Measurements from ENCODE around the gene PAK1IP1. TPM values are rescaled to one million over a fixed set of nuclear protein-coding genes. Genes with fewer than 3 reads are reported as not detected.

Gene PAK1IP1
- total and polyA plus RNA-seq, 2 donors (not counting 3 experiments of a cell fraction or from before 2014, with no cell fraction given): 10.6 to 20.6 TPM

GRCh38 chr6:10682355-10682988 lies 12.3 kb upstream of the PAK1IP1 start:
- no peaks in the 10 kb centered on the region for H3K9me1 ChIP-seq (replicated peaks; ENCODE audit: control insufficient read depth, extremely low read depth, insufficient read depth, low read length)
- intact Hi-C loops (cut with micrococcal nuclease) (no loop called here), dilution Hi-C loops (cut with MboI; ENCODE audit: extremely low pct_ligation_motif_present, low sequenced_read_pairs) (no loop called here)
- H3K27ac ChIP-seq (ENCODE audit: insufficient read depth, low read depth, low read length): no peak overlapping the region
- H2AFZ ChIP-seq (ENCODE audit: low read depth, low read length): no peak overlapping the region
- FAIRE-seq (no peak), DNase-seq (ENCODE audit: low read depth, low spot score) (no peak)
- no peak overlapping the region for H3K9ac ChIP-seq (replicated peaks; ENCODE audit: extremely low read depth, insufficient read depth, low read length)
- H3K9me3 ChIP-seq (replicated peaks; ENCODE audit: control insufficient read depth, insufficient read depth, low read length): no peaks in the 10 kb centered on the region
- H4K20me1 ChIP-seq (replicated peaks; ENCODE audit: control insufficient read depth, extremely low read depth, insufficient read depth, low read length): no peaks in the 10 kb centered on the region
- H3K27me3 ChIP-seq (ENCODE audit: control insufficient read depth in 2 of 2, insufficient read depth in 2 of 2, low read length in 2 of 2): peaks cover 6 to 16% of the 10 kb centered on the region in 2 experiments
- no peak overlapping the region for H3K4me3 ChIP-seq (replicated peaks in 1 of 3; ENCODE audit: insufficient read depth in 1 of 3, low read depth in 1 of 3, low read length in 3 of 3)
- no peak for TF ChIP-seq MAX (IDR thresholded peaks at IDR 0.05; ENCODE audit: insufficient read depth, insufficient read length)
- no peak for TF ChIP-seq POLR2AphosphoS5 (IDR thresholded peaks at IDR 0.05; ENCODE audit: insufficient read depth, low read depth, low read length)
- no peak for TF ChIP-seq CTCF (IDR thresholded peaks at IDR 0.05; ENCODE audit: extremely low read depth in 1 of 2, insufficient read depth in 1 of 2, low read depth in 1 of 2, low read length in 2 of 2)
- TF ChIP-seq JUN (IDR thresholded peaks at IDR 0.05; ENCODE audit: borderline replicate concordance, insufficient read depth, insufficient read length, low read depth): no peak
- TF ChIP-seq FOS (IDR thresholded peaks at IDR 0.05; ENCODE audit: borderline replicate concordance, insufficient read depth, low read length): no peak
- TF ChIP-seq EZH2 (IDR thresholded peaks at IDR 0.05; ENCODE audit: borderline replicate concordance, low read depth, low read length, severe bottlenecking): no peak
- TF ChIP-seq GATA2 (IDR thresholded peaks at IDR 0.05; ENCODE audit: insufficient read depth, insufficient read length, low read depth, low read length): no peak
- TF ChIP-seq MYC (IDR thresholded peaks at IDR 0.05; ENCODE audit: low read depth, low read length): no peak
- TF ChIP-seq POLR2A (IDR thresholded peaks at IDR 0.05; ENCODE audit: low read depth, low read length): no peak
- ChIA-PET CTCF (interaction anchor here (0.9 kb wide), 1 partner anchor 120 kb away, joined by 3 read pairs; no protein-coding TSS in a partner anchor), POLR2A (no interaction called here)
- no peak overlapping the region for H3K4me2 ChIP-seq (ENCODE audit: insufficient read depth, low read length)
- H3K36me3 ChIP-seq (ENCODE audit: control insufficient read depth in 2 of 2, extremely low read depth in 1 of 2, insufficient read depth in 2 of 2, low read length in 2 of 2): no peaks in the 10 kb centered on the region
- BruUV-seq (replicated peaks): no TSS peak
- H3K79me2 ChIP-seq (ENCODE audit: control insufficient read depth, insufficient read depth, low read length): no peaks in the 10 kb centered on the region
- H3K4me1 ChIP-seq (ENCODE audit: control insufficient read depth, extremely low read depth, insufficient read depth, low read length): no peaks in the 10 kb centered on the region

Data from endothelial cell of umbilical vein (primary cell).